Neutrophil (primary cell): ENCODE results near the gene FAM219A.
"Not testable (repeated sequence)": the region's sequence is repeated elsewhere in the genome, so short reads cannot be mapped to it uniquely, and the experiment has no call there.

Experiments used
- H3K27ac ChIP-seq: fragments of 200-600 bp; sonication (generic); 2 replicates; pipeline ENCODE4 v1.5.1; 2016; ENCODE audit warnings: mild to moderate bottlenecking, moderate library complexity
- H3K27me3 ChIP-seq: fragments of 200-600 bp; sonication (generic); 2 replicates; pipeline ENCODE4 v1.6.0; 2016; ENCODE audit warnings: mild to moderate bottlenecking
- H3K36me3 ChIP-seq: fragments of 200-600 bp; sonication (generic); 2 replicates; pipeline ENCODE4 v1.5.1; 2017
- H3K4me1 ChIP-seq, 2 experiments: fragments of 200-600 bp in 1 of 2; sonication (generic) in 1 of 2; 1 replicate in 1 of 2; 2 replicates in 1 of 2; pipeline versions ENCODE4 v1.5.1 to v1.6.1; 2013 to 2016; ENCODE audit warnings: low read depth in 1 of 2, low read length in 1 of 2, mild to moderate bottlenecking in 1 of 2, moderate library complexity in 1 of 2; ENCODE audit not compliant: control insufficient read depth in 1 of 2, insufficient read depth in 1 of 2
- H3K4me3 ChIP-seq, 2 experiments: fragments of 200-600 bp in 1 of 2; sonication (generic) in 1 of 2; 1 replicate in 1 of 2; 2 replicates in 1 of 2; pipeline ENCODE4 v1.5.1; 2013 to 2016; ENCODE audit warnings: low read depth in 1 of 2, low read length in 1 of 2, mild to moderate bottlenecking in 1 of 2, moderate library complexity in 1 of 2
- H3K9me3 ChIP-seq: fragments of 200-600 bp; sonication (generic); 2 replicates; pipeline ENCODE4 v1.5.1; 2016
- TF ChIP-seq, protein P1 (sequence below): fragments of 200-600 bp; sonication (generic); IDR thresholded peaks from 2 replicates; pipeline ENCODE4 v1.5.1; 2016; ENCODE audit warnings: antibody characterized with exemption

The FAM219A gene

DNA sequence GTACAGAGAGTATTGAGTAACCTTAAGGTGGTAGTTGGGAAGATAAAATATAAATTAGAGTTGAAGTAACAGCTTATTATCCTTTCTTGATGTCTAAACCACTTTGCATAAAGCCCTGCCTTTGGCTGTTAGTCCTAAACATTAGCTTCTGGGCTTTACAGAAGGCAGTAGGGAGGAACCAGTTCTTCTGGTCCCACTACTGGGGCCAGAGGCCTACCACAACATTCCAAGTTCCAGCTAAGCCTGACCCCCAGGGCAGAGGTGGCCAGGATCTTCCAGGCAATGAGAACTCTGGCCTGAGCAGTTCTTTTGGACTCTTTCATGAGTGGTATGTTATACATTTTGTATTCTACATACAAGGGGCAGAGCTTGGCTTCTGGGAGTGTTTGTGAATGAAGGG lies 26.3 kb upstream of the FAM219A start:
- Histone ChIP-seq H3K36me3 (no peaks in the 10 kb centered on the region), H3K27ac (no peak overlapping the region), H3K4me1 (no peaks in the 10 kb centered on the region), H3K9me3 (no peaks in the 10 kb centered on the region), H3K27me3 (peaks cover 54% of the 10 kb centered on the region), H3K4me3 (no peak overlapping the region)
- TF ChIP-seq, protein P1, sequence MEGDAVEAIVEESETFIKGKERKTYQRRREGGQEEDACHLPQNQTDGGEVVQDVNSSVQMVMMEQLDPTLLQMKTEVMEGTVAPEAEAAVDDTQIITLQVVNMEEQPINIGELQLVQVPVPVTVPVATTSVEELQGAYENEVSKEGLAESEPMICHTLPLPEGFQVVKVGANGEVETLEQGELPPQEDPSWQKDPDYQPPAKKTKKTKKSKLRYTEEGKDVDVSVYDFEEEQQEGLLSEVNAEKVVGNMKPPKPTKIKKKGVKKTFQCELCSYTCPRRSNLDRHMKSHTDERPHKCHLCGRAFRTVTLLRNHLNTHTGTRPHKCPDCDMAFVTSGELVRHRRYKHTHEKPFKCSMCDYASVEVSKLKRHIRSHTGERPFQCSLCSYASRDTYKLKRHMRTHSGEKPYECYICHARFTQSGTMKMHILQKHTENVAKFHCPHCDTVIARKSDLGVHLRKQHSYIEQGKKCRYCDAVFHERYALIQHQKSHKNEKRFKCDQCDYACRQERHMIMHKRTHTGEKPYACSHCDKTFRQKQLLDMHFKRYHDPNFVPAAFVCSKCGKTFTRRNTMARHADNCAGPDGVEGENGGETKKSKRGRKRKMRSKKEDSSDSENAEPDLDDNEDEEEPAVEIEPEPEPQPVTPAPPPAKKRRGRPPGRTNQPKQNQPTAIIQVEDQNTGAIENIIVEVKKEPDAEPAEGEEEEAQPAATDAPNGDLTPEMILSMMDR = no peak

DNA sequence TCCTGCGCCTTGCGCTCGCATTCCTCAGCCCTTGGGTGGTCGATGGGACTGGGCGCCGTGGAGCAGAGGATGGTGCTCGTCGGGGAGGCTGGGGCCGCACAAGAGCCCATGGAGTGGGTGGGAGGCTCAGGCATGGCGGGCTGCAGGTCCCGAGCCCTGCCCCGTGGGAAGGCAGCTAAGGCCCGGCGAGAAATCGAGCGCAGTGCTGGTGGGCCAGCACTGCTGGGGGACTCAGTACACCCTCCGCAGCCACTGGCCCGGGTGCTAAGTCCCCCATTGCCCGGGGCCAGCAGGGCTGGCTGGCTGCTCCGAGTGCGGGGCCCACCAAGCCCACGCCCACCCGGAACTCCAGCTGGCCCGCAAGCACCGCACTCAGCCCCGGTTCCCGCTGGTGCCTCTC lies 24.4 kb upstream of the FAM219A start:
- H3K27me3 ChIP-seq = peaks cover 40% of the 10 kb centered on the region
- H3K9me3 ChIP-seq, H3K4me3 ChIP-seq, H3K4me1 ChIP-seq, H3K27ac ChIP-seq, H3K36me3 ChIP-seq: not testable (repeated sequence)

DNA sequence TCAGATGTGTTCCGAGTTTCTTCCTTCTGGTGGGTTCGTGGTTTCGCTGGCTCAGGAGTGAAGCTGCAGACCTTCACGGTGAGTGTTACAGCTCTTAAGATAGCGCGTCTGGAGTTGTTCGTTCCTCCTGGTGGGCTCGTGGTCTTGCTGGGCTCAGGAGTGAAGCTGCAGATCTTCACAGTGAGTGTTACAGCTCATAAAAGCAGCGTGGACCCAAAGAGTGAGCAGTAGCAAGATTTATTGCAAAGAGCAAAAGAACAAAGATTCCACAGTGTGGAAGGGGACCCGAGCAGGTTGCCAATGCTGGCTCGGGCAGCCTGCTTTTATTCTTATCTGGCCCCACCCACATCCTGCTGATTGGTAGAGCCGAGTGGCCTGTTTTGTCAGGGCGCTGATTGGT lies 23.2 kb upstream of the FAM219A start:
- not testable (repeated sequence) for H3K9me3 ChIP-seq, H3K4me1 ChIP-seq, H3K4me3 ChIP-seq, H3K27ac ChIP-seq, H3K36me3 ChIP-seq
- H3K27me3 ChIP-seq = peaks cover 39% of the 10 kb centered on the region

DNA sequence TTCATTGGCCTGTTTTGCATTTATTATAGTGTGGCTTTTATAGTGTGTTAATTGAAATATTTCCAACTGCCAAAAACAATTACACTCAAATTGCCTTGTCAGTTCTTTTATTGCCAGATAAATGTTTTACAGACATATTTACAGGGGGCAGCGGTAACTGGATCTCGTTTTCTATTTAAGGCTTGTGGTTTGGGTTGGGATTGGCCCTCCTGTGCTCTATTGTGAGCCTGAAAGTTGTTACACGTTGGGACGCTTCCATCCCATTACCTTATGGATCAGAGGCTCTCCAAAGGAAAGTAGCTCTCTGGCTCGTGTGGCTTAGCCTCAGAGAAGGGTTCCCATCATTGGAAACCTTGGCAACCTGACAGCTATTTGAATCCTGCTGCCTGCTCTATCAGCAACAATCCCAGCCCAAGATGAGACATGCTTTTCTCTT lies 21.1 kb upstream of the FAM219A start:
- Histone ChIP-seq H3K4me3 (no peak overlapping the region), H3K27me3 (peaks cover 42% of the 10 kb centered on the region), H3K4me1 (no peaks in the 10 kb centered on the region), H3K27ac (no peak overlapping the region), H3K36me3 (no peaks in the 10 kb centered on the region), H3K9me3 (no peaks in the 10 kb centered on the region)
- TF ChIP-seq, protein P1 = no peak

DNA sequence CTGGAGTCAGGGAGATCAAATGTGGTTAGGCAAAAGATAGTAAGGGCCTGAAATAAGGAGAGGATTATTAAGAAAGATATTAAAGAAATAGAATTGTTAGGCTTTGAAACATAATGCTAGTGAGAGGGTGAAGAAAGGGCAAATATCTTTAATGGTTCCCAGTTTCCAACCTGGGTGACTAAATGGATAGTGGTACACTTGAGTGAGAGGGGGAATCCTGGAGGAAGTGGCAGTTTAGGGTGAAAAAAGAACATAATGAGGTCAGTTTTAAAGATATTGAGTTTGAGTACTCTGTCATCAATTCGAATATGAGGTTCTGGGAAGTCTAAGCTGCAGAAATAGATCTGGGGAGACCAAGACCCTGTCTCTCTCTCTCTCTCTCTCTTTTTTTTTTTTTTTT lies 19.2 kb upstream of the FAM219A start:
- Histone ChIP-seq H3K4me1 (no peaks in the 10 kb centered on the region), H3K27me3 (peaks cover 55% of the 10 kb centered on the region), H3K9me3 (no peaks in the 10 kb centered on the region), H3K4me3 (no peak overlapping the region), H3K36me3 (no peaks in the 10 kb centered on the region), H3K27ac (no peak overlapping the region)
- TF ChIP-seq, protein P1 = no peak

DNA sequence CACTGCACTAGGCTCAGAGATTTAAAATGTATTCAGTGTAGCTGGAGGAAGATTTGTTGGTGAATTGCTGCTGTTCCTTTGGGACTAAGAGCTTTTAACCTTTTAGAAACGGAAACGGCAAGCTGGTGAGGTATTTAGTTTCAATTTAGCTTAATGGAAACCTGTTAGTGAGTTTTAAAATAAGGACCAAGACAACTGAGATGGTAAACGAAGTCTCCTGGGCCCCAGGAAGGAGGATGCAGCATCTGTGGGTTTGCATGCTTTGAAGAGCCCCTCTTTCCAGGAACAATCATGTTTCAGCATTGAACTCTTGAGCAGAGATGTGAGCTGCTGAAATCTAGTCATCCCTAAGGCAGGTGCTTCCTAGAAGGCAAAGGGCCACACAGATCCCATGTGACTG lies 16.7 kb upstream of the FAM219A start:
- no peak overlapping the region for H3K4me3 ChIP-seq
- TF ChIP-seq, protein P1 = no peak
- no peaks in the 10 kb centered on the region for H3K36me3 ChIP-seq
- no peak overlapping the region for H3K27ac ChIP-seq
- H3K27me3 ChIP-seq = peaks cover 65% of the 10 kb centered on the region
- H3K9me3 ChIP-seq = no peaks in the 10 kb centered on the region
- no peaks in the 10 kb centered on the region for H3K4me1 ChIP-seq

DNA sequence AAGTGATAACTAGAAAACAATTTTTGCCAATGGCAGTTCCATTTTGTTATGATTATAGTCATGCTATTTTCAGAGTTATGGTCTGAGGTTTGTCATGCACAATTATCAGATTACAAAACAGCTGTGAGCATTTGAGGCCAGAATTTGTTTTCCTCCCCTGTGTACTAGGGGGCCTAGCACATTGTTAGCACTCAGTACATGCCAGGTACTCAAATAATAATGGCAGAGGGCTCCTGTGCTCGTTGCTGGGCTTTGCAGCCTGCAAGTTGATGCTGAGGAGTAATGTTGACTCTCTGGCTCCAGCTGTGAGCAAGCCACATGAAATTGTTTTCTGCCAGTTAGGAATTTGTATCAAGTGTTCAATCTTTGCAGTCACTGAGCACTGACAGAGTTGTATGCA lies 7.1 kb upstream of the FAM219A start:
- Histone ChIP-seq H3K9me3 (no peaks in the 10 kb centered on the region), H3K36me3 (no peaks in the 10 kb centered on the region)
- TF ChIP-seq, protein P1 = no peak

More for the DNA sequence above, 7.1 kb upstream of the FAM219A start:
- H3K27me3 ChIP-seq = peaks cover 75% of the 10 kb centered on the region
- H3K4me3 ChIP-seq = no peak overlapping the region
- no peak overlapping the region for H3K27ac ChIP-seq
- no peaks in the 10 kb centered on the region for H3K4me1 ChIP-seq
